Activated T-cell treated with anti-CD3 and anti-CD28 coated beads, Interleukin-2, amount 50 U/mL, for 1 hour (primary cell): ENCODE measurements around the gene PDCD1.
"Not testable (repeated sequence)": the region's sequence is repeated elsewhere in the genome, so short reads cannot be mapped to it uniquely, and the experiment has no call there.

ENCODE experiments used
- DNase-seq: peaks from one replicate; pipeline ENCODE4 v3.0.0-alpha.2; 2020

Gene PDCD1

DNA sequence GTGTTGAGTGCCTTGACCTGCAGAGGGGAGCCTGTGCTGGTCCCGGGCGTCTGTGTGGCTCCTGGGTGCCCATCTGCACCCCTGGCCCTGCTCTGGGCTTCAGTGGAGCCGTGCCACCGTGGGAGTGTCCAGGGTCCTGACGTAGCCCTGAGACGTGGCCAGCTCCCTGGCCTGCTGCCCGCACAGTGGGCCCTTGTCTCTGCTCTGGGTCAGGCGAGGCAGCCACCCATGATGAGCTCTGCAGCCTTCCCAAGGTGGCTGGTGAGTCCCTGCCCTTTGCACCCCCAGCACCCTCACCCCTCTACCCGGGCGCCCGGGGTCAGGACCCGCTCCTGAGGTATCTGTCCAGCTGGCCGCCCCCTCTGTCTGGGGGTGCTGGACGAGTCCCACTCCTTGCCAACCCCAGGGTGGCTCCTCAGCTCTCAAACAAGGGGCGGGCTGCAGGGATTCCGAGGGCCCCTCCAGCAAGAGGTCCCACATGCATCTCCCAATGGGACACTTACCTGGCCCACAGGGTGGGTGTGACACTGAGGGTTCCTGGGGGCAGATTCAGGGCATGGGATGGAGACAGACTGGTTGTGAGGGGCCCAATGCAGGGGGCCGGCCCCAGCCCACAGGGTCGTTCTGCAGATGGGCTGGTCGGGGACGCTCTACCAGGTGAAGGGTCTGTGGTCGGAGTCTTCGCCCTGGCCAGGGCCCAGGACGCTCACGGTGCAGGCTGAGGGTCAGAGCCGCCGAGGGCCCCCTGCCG lies 47.3 kb downstream of the PDCD1 start:
- DNase-seq = no peak

DNA sequence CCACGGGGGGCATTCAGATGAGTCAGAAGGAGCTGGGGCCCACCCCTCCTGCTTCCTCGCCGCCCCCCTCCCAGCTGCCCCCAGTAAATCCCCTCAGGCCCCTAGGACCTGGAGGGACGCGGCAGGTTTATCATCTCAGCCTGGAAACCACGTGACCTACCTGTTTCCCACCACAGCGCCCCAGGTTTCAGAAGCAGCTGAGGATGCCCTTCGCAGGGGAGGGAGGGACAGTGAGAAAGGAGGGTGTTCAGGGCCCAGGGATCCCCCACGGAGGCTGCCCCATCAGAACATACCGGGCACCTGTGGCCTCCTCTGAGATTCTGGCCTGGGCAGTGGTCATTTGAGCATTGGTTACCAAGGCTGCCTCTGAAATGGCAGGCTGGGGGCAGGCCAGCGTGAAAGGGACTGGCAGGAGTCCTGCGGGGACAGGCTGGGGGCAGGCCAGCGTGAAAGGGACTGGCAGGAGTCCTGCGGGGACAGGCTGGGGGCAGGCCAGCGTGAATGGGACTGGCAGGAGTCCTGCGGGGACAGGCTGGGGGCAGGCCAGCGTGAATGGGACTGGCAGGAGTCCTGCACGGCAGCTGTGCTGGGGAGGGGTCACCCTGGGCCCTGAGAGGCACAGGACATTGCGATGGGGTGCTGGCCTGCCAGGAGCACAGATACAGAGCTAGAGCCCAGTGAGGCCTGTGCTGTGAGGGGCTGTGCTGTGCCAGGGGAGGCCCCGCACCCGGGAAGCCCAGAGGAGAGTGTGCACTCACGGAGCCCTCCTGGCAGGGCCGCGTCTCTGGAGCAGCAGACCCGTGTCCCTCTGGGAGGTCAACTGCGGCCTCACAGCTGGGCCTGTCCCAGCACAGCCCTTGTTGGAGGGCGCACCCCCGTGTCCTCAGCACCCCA lies 48.1 kb downstream of the PDCD1 start:
- DNase-seq = no peak

DNA sequence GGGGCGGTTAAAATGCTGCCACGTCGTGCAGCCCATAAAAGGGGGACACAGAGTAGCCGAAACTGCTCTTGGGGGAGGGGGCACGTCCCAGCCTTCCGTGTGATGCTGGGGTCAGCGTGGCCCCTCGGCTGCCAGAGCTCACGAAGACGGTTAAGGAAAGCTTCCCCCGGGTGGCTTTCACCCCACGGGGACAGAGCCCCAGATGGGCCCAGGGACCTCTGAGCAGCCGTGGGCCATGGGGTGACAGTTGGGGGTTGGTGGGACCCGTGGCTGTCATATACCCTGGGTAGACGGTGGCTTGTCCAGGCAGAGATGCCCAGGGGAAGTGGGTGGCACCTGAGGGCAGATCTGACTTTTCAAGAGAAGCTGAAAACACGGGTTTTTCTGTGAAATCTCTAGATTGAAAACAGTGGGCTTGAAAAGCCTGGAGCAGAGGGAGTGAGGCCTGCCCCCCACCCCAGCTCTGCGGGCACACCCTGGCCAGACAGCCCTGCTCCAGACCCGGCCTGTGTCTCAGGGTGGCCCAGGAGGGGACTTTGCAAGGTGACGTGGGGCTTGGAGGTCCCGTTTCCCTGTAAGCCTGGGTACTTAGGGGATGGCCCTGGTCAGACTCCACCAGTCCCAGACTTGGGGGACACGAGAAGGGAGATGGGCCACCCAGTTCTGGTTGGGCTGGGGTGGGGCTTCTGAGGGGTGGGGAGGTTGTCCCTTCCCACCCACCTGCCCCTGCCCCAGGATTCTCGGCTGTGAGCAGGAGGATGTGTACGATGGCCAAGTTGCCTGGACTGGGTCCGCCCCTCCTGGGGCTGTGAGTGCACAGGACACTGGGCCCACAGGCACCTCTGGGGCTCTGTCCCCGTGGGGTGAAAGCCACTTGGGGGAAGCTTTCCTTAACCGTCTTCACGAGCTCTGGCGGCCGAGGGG lies 49.0 kb downstream of the PDCD1 start:
- DNase-seq = no peak

DNA sequence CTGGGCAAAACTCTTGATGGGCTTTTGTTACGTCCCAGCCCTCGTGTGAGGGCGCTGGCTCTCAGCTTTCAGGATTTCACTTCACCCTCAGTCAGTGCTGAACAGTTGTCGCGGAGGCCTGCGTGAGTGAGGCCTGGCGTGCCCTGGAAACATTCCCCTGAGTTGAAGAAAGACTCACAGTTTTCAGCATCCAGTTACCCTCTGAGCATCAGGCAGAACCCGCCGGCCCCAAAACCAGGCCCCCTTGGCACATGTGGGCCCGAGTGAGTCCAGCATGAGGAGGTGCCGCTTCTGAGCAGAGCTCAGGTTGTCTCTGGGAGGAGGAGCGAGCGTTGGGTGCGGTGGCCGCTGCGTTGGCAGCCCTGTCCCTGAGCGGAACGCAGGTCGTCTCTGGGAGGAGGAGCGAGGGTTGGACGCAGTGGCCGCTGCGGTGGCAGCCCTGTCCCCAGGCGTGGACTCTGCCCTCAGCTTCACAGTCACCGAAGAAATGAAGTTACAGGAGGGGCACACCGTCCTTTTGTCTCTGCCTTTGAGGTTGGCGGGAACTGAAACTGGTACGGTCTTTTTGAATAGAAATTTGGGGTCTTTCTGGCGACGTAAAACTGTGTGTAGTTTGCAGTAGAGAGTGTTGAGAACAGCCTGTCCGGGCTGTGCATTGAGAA lies 49.8 kb downstream of the PDCD1 start, which contains the start of gene NEU4:
Gene NEU4 (plus strand): TSS at position 473 of the 662 bp plus-strand sequence. CDS start 5,292 bp downstream, outside the sequence.
- DNase-seq = no peak

DNA sequence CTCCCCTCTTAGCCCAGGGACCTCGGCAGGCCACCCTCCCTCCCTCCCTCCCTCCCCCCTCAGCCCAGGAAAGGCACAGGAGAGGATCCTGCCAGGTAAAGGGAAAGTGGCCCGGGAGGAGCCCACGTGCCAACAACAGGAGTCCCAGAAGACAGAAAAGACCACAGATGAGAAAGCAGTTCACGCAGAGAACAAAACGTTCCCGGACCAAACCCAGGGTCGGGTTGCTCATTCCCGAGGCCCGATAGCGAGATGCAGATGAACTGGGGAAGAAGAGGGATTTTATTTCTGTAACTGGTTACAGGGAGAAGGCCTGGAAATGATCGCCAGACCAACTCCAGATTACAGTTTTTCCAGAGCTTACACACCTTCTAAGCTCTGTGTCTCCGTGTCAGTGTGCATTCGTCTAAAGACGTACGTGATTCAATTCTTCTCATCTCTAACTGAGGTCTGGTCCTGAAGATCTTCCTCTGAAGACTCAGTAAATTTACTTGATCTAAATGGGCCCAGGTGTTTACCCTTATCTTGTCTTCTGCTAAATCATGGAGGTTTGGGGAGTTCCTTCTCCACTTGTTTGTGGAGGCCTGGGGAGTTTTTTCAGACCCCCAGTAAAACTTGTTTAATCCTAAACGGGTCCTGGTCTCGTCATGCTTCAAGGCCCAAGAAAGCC lies 50.5 kb downstream of the PDCD1 start:
- DNase-seq = no peak

DNA sequence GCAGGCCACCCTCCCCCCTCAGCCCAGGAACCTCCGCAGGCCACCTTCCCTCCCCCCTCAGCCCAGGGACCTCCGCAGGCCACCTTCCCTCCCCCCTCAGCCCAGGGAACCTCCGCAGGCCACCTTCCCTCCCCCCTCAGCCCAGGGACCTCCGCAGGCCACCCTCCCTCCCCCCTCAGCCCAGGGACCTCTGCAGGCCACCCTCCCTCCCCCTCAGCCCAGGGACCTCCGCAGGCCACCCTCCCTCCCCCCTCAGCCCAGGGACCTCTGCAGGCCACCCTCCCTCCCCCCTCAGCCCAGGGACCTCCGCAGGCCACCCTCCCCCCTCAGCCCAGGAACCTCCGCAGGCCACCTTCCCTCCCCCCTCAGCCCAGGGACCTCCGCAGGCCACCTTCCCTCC lies 52.5 kb downstream of the PDCD1 start:
- DNase-seq = not testable (repeated sequence)

DNA sequence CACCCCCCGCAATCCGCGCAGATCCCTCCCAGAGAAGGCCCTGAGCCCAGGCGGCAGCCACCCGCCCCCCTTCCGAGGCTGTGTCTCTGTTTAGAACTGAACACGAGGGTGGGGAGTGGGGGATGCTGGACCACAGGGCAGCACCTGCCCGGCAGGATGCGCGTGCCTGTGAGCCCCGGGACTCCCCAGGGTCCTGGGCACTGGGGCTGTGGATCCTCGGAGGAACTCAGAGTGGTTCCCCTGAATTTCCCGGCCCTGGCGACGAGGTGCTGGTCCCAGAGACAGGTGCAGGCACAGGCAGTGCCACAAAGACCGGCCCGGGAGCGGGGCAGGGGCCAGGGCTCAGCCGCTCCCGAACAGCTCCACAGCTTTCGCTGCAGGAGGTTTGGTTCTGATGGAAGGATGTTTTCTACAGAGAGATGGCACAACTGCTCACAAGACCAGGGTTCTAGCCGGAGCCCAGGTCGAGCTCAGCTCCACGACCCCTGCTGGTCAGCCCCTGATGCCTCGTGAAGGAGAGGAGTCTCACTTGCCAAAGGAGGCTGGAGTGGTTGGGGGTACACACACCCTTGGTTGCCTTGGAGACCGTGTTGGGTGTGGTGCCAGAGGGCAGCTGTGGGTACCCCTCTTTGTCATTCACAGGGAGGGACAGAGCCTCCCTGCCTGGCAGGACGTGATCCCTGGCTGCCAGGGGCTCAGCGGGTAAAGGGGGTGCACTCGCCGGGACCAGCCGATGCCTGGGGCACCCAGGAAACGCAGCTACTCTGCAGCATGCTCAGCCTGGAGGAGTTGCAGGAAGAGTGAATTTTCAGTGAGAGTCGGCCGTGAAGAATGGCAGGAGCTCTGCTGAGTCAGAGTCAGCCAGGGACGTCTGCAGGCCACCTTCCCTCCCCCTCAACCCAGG lies 54.1 kb downstream of the PDCD1 start:
- DNase-seq = peak; percentile 50

DNA sequence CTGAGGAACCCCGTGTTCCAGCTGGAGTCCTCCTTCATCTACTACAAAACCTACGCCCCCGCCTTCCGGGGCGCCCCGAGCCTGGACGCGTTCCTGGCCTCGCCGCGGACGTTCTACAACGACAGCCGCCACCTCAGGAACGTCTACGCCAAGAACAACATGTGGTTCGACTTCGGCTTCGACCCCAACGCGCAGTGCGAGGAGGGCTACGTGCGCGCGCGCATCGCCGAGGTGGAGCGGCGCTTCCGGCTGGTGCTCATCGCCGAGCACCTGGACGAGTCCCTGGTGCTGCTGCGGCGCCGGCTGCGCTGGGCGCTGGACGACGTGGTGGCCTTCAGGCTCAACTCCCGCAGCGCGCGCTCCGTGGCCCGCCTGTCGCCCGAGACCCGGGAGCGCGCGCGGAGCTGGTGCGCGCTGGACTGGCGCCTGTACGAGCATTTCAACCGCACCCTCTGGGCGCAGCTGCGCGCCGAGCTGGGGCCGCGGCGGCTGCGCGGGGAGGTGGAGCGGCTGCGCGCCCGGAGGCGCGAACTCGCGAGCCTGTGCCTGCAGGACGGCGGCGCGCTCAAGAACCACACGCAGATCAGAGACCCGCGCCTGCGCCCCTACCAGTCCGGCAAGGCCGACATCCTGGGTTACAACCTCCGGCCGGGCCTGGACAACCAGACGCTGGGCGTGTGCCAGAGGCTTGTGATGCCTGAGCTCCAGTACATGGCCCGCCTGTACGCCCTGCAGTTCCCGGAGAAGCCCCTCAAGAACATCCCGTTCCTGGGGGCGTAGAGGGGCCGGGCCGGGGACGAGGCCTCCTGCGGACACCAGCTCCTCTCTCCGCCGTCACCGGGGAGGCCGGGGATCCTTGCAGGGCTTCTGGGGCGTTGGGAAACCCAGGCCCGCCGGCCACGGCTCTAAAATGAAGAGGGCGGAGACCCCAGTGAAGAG lies 55.0 kb downstream of the PDCD1 start:
- peak; percentile 63 for DNase-seq

DNA sequence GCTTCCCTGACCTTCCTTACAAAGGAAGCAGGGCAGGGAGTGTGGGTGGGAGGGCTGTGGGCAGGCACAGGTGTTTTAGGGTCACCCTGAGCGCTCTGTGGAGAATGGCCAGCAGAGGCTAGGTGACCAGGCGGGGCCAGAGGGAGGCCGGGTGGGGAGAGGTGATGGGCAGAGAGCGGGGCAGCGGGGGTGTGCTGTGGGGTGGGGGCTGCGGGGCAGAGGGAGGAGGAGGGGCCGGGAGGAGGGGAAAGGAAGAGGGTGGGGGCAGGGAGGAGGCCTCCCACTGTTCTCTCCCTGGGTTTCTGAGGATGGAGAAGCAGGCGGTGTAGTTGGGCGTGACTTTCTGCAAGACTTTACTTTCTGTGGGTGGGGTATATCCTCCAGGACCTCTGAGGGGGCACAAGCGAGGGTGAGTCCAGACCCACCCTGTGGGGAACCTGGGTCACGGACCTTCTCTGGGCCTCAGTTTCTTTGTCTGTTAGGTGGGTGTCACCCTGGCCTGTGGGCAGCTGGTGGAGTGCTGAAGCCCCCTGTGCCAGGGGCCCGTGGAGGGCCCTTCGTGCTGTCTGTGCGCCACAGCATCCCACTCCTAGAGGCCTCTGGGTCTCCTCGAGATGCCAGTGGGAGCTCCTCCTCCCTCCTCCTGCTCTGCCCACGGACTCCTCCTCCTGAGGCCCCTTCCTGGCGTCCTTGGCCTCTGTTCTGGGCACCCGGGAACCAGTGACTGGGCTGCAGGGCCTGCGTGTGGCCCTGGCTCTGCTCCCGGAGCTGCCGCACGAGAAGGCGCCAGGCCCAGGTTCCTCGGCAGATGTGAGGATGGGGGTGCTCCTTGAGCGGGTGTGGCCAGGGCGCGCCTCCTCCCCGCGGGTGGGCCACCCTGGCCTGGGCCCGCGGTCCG lies 56.0 kb downstream of the PDCD1 start:
- DNase-seq = no peak

DNA sequence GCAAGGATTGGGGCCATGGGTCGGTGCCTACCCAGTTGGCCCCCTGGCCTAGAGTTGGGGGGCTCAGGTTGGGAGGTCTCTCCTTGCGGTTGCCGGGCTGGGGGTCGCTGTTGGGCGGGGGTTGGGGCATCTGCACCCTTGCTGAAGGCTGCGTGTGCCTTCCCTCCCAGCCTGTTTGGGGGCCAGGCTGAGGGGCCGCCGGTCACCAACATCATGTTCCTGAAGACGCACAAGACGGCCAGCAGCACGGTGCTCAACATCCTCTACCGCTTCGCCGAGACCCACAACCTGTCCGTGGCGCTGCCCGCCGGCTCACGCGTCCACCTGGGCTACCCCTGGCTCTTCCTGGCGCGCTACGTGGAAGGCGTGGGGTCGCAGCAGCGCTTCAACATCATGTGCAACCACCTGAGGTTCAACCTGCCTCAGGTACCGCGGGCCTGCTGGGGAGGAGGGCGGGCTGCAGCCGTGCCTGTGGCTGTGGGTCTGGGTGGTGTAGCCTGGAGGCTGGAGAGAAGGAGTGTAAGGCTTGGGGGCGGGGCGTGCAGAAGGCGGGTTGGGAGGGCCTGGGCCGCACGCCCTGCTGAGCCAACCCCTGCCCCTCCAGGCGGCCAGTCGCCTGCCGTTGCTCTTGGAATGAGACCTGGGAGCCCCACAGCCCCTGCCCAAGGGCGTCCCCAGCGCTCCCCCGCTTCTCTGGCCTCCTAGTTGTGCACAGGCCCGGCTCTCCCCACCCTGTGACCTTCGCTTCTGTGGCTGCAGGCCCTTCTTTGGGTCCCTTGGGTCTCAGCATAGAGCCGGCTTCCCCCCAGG lies 56.9 kb downstream of the PDCD1 start:
- DNase-seq = no peak

DNA sequence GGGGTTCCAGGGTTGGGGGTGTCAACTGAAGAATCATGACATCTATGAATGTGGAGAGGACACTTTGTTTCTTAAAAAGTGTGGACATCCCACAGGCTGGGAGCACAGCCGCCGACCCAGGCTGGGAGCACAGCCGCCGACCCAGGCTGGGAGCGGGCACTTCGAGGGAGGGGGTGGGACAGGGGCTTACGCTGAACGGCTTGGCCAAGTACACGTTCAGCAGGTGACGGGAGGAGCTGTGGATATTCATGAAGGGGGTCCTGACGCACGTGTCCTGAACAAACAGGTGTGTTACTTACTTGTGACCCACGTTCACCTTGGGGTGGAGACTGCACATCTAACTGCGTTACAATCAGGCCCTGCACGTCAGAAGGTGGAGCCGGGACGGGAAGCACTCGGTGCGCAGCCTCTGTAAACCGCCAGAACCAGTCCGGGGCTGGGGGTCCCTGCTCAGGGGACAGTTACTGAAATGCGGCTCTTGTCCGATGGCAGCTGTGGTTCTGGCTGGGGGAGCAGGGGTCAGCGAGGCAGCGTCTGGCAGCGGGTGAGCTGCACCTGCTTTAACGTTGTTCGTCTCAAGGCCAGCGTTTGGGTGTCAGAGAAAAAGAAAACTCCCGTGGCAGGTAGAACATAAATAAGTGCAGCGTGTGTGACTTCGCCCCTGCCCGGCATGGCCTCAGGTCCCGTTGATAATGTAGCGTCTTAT lies 58.3 kb downstream of the PDCD1 start:
- not testable (repeated sequence) for DNase-seq
